ENCODE measurements around the gene LDOC1. TPM values are rescaled to one million over a fixed set of nuclear protein-coding genes. Genes with fewer than 3 reads are reported as not detected.

The LDOC1 gene
- total and polyA plus RNA-seq, 2 of the 8 experiments (the other 6 are each of a cell fraction or from before 2014, with no cell fraction given): 19.1 to 52.4 TPM

- Histone ChIP-seq H3K14ac (ENCODE audit: insufficient read length) (no peak overlapping the region), H3K23ac (ENCODE audit: insufficient read length) (no peak overlapping the region), H2BK120ac (replicated peaks; ENCODE audit: low read depth, low read length) (no peak overlapping the region), H3K4me2 (ENCODE audit: insufficient read depth in 1 of 2, low read depth in 2 of 2, low read length in 2 of 2) (no peak overlapping the region), H2BK20ac (ENCODE audit: low read length) (no peak overlapping the region), H4K5ac (ENCODE audit: insufficient read length, low read depth, low read length) (no peak overlapping the region), H2AK5ac (ENCODE audit: low read depth, low read length) (no peak overlapping the region), H3K23me2 (ENCODE audit: low read depth, low read length) (no peaks in the 10 kb centered on the region), H2BK15ac (ENCODE audit: low read length) (no peak overlapping the region), H3K9me3 (ENCODE audit: insufficient read depth in 2 of 2, low read depth in 1 of 2, low read length in 1 of 2) (no peaks in the 10 kb centered on the region), H3K4me3 (ENCODE audit: extremely low read depth in 1 of 4, insufficient read depth in 2 of 4, low read depth in 3 of 4, low read length in 4 of 4) (no peak overlapping the region), H2BK5ac (ENCODE audit: low read depth, low read length) (no peak overlapping the region), H3K27me3 (replicated peaks in 1 of 4; ENCODE audit: control insufficient read depth in 3 of 4, extremely low read depth in 1 of 4, insufficient read depth in 3 of 4, low read length in 3 of 4) (no peaks in the 10 kb centered on the region), H4K20me1 (replicated peaks in 1 of 2; ENCODE audit: control insufficient read depth in 1 of 2, insufficient read depth in 2 of 2, low read length in 2 of 2) (no peaks in the 10 kb centered on the region), H3K56ac (replicated peaks; ENCODE audit: insufficient read length, low read depth, low read length) (no peak overlapping the region), H2AFZ (ENCODE audit: low read length) (no peak overlapping the region), H3K27ac (ENCODE audit: low read depth, low read length) (no peak overlapping the region), H4K8ac (ENCODE audit: extremely low read depth, insufficient read depth, low read length) (no peak overlapping the region), H2BK12ac (ENCODE audit: low read depth, low read length) (no peak overlapping the region), H3K18ac (ENCODE audit: extremely low read depth, low read length) (no peak overlapping the region), H3K4ac (replicated peaks; ENCODE audit: insufficient read length, low read depth, low read length) (no peak overlapping the region), H3K79me2 (ENCODE audit: control insufficient read depth in 1 of 2, insufficient read depth in 2 of 2, low read length in 2 of 2) (no peaks in the 10 kb centered on the region), H3K36me3 (ENCODE audit: control insufficient read depth in 2 of 4, insufficient read depth in 4 of 4, low read length in 3 of 4) (no peaks in the 10 kb centered on the region), H3K9ac (replicated peaks in 1 of 4; ENCODE audit: extremely low read depth in 1 of 4, low read depth in 3 of 4, low read length in 3 of 4) (no peak overlapping the region), H3K4me1 (replicated peaks in 1 of 4; ENCODE audit: control insufficient read depth in 3 of 4, insufficient read depth in 4 of 4, low read length in 3 of 4) (no peaks in the 10 kb centered on the region), H3K79me1 (ENCODE audit: low read depth, low read length) (no peaks in the 10 kb centered on the region), H4K91ac (replicated peaks; ENCODE audit: insufficient read length, low read length) (no peak overlapping the region)
- CTCF ChIA-PET (ENCODE audit: partially characterized antibody): no interaction called here
- no peak for DNase-seq (ENCODE audit: low read depth in 1 of 2, low spot score in 2 of 2)
- FAIRE-seq: no peak
- 96% methylated on average over 2 of the region's 2 CpGs; no CpG with 5 or more reads in 1 of the 2 experiments for WGBS, 2 experiments (ENCODE audit: extremely low coverage in 1 of 2, insufficient coverage in 1 of 2, insufficient read length in 1 of 2, insufficient replicate concordance in 2 of 2, low coverage in 1 of 2, low lambda C conversion rate in 2 of 2, missing lambda C conversion rate in 1 of 2)
- POLR2A ChIA-PET (ENCODE audit: partially characterized antibody): no interaction called here
- TF ChIP-seq EP300 (IDR thresholded peaks at IDR 0.05; ENCODE audit: borderline replicate concordance in 1 of 2, low read depth in 2 of 2, low read length in 2 of 2) (no peak), GTF2F1 (IDR thresholded peaks at IDR 0.05; ENCODE audit: borderline replicate concordance, low read depth, low read length) (no peak), CHD2 (IDR thresholded peaks at IDR 0.05; ENCODE audit: low read length) (no peak), SIRT6 (IDR thresholded peaks at IDR 0.05; ENCODE audit: low read length) (no peak), KDM4A (IDR thresholded peaks at IDR 0.05; ENCODE audit: low read depth, low read length, severe bottlenecking) (no peak), SUZ12 (IDR thresholded peaks at IDR 0.05; ENCODE audit: low read length) (no peak), SRF (IDR thresholded peaks at IDR 0.05; ENCODE audit: low read depth, low read length) (no peak), ATF2 (IDR thresholded peaks at IDR 0.05; ENCODE audit: low read length) (no peak), USF2 (IDR thresholded peaks at IDR 0.05; ENCODE audit: low read length) (no peak), HDAC2 (IDR thresholded peaks at IDR 0.05; ENCODE audit: borderline replicate concordance in 1 of 2, low read depth in 2 of 2, low read length in 2 of 2) (no peak), TEAD4 (IDR thresholded peaks at IDR 0.05; ENCODE audit: low read depth, low read length) (no peak), FOSL1 (IDR thresholded peaks at IDR 0.05; ENCODE audit: insufficient read depth, low read depth, low read length) (no peak)
Observed at GRCh38 chrX:141221611-141222010, 44.7 kb upstream of the LDOC1 start.

Data from H1 (cell line).